AG10803 (cell line): Measurements from ENCODE around the gene C4orf46.

Source experiments
- DNase-seq: peaks from one replicate; pipeline ENCODE4 v3.0.0; 2010; ENCODE audit warnings: low read depth
- H3K4me3 ChIP-seq: 2 replicates; pipeline ENCODE4 v1.5.1; 2011; ENCODE audit warnings: mild to moderate bottlenecking, low read length, control low read depth
- TF ChIP-seq, protein P1 (sequence below): conservative IDR thresholded peaks from 2 replicates; pipeline ENCODE4 v1.5.1; 2011; ENCODE audit warnings: mild to moderate bottlenecking, low read length, control low read depth, inconsistent platforms

The C4orf46 gene

GRCh38 chr4:158624889-158625478 lies 46.7 kb downstream of the C4orf46 start:
- no peak overlapping the region for H3K4me3 ChIP-seq
- TF ChIP-seq, protein P1, sequence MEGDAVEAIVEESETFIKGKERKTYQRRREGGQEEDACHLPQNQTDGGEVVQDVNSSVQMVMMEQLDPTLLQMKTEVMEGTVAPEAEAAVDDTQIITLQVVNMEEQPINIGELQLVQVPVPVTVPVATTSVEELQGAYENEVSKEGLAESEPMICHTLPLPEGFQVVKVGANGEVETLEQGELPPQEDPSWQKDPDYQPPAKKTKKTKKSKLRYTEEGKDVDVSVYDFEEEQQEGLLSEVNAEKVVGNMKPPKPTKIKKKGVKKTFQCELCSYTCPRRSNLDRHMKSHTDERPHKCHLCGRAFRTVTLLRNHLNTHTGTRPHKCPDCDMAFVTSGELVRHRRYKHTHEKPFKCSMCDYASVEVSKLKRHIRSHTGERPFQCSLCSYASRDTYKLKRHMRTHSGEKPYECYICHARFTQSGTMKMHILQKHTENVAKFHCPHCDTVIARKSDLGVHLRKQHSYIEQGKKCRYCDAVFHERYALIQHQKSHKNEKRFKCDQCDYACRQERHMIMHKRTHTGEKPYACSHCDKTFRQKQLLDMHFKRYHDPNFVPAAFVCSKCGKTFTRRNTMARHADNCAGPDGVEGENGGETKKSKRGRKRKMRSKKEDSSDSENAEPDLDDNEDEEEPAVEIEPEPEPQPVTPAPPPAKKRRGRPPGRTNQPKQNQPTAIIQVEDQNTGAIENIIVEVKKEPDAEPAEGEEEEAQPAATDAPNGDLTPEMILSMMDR, result peak; percentile 90
- peak; percentile 73 for DNase-seq

- TF ChIP-seq, protein P1, result no peak
- DNase-seq, result no peak
- H3K4me3 ChIP-seq, result no peak overlapping the region
Measured at GRCh38 chr4:158622251-158622650, 49.4 kb downstream of the C4orf46 start.

GRCh38 chr4:158621729-158622128 lies 50.0 kb downstream of the C4orf46 start:
- TF ChIP-seq, protein P1, result no peak
- H3K4me3 ChIP-seq, result no peak overlapping the region
- no peak for DNase-seq

- DNase-seq, result no peak
Measured at GRCh38 chr4:158617956-158618355, 53.7 kb downstream of the C4orf46 start.

More at GRCh38 chr4:158617956-158618355, 53.7 kb downstream of the C4orf46 start:
- H3K4me3 ChIP-seq, result no peak overlapping the region
- TF ChIP-seq, protein P1, result no peak
